Measurements from ENCODE around the gene TBC1D23.
A peak's percentile ranks its signal among the peaks of the same experiment; 100 is the strongest.
"Not testable (repeated sequence)": the region's sequence is repeated elsewhere in the genome, so short reads cannot be mapped to it uniquely, and the experiment has no call there.

TBC1D23 gene

GRCh38 chr3:100260685-100261484 is at the start of gene TBC1D23:
TBC1D23 (plus strand) TSS chr3:100260992; CDS start chr3:100261019, 27 bp downstream.
- DNase-seq, result peak; percentile 99

DNA sequence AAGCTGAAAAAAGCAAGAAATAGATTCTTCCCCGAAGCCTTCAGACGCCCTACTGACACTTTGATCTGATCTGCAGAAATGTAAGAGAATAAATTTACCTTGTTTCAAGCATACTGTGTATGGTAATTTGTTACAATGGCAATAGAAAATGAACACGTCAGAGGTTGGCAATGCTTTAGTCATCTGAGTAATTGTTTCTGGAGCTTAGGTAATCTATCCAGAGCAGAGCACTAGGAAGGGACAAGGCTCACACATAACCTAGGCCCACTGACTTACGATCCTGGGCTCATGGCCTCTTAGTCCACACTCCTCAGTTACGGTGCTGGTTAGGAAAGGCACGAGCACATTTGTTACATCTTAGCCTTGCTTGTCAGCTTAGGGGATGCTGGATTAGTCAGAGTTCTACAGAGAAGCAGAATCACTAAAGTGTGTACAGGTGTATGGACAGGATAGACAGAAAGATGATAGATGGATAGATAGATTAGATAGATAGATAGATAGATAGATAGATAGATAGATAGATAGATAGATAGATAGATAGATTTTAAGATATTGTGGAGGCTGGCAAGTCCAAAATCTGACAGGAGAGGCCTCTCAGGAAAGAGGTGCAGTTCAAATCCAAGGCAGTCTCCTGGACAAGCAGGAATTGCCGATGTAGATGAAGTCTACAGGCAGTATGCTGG is 46.8 kb upstream of the TBC1D23 start:
- DNase-seq, result no peak

GRCh38 chr3:100214574-100214964 is 46.2 kb upstream of the TBC1D23 start:
- no peak for DNase-seq

- no peak for DNase-seq
These were observed 44.1 kb upstream of the TBC1D23 start for GRCh38 chr3:100216713-100217112.

DNA sequence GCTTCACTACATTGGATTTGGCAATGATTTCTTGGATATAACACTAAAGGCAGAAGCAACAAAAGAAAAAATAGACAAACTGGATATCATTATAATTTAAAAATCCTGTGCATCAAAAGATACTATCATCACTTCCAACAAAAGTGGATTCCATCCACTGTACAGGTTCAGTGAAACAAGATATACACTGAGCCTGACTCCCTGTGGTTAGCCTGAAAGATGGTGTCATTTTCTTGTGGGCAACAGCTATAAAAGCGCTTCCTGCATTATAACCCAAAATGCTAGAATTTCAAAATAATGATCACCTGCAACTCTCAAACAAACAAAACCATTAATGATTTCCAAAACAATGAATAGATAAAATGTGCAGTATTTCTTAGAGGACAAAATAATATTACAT is 39.6 kb upstream of the TBC1D23 start:
- no peak for DNase-seq

- DNase-seq, result no peak
These were observed 35.6 kb upstream of the TBC1D23 start for GRCh38 chr3:100225193-100225592.

DNA sequence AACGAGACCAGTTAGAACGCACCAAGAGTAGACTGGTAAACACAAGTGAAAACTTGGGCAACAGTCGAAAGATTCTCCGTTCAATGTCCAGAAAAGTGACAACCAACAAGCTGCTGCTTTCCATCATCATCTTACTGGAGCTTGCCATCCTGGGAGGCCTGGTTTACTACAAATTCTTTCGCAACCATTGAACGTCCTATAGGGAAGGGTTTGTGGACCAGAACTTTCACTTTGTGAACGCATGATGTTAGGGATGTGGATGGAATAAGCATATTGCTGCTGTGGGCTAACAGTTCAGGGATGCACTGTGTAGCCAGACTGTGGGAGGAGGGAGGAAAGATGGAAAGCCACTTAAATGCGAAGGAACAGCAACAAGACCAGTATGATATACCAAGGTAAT is 34.9 kb upstream of the TBC1D23 start:
- no peak for DNase-seq

- DNase-seq, result no peak
These were observed 33.9 kb upstream of the TBC1D23 start for GRCh38 chr3:100226712-100227429.

GRCh38 chr3:100227511-100227921 is 33.3 kb upstream of the TBC1D23 start:
- DNase-seq, result no peak

- no peak for DNase-seq
These were observed 32.5 kb upstream of the TBC1D23 start for GRCh38 chr3:100228247-100228646.

DNA sequence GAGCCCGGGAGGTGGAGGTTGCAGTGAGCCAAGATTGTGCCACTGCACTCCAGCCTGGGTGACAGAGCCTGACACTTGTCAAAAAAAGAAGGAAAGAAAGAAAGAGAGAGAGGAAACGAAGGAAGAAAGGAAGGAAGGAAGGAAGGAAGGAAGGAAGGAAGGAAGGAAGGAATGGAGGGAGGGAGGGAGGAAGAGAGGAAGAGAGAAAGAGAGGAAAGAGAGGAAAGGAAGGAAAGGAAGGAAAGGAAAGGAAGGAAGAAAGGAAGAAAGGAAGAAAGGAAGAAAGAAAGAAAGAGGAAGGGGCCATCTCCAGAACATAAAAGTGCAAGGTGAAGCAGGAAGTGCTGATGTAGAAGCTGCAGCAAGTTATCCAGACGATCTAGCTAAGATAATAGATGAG is 31.6 kb upstream of the TBC1D23 start:
- DNase-seq, result not testable (repeated sequence)

DNA sequence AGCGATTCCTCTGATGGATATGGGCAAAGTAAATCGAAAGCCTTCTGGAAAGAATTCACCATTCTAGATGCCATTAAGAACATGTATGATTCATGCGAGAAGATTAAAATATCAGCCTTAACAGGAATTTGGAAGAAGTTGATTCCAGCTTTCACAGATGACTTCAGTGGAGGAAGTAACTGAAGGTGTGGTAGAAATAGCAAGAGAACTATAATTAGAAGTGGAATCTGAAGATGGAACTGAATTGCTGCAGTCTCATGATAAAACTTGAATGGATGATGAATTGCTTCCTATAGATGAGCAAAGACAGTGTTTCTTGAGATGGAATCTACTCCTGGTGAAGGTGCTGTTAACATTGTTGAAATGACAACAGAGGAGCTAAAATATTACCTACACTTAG is 30.1 kb upstream of the TBC1D23 start:
- no peak for DNase-seq

- no peak for DNase-seq
These were observed 29.1 kb upstream of the TBC1D23 start for GRCh38 chr3:100231668-100232067.

- DNase-seq, result no peak
These were observed 26.4 kb upstream of the TBC1D23 start for GRCh38 chr3:100234364-100234763.

DNA sequence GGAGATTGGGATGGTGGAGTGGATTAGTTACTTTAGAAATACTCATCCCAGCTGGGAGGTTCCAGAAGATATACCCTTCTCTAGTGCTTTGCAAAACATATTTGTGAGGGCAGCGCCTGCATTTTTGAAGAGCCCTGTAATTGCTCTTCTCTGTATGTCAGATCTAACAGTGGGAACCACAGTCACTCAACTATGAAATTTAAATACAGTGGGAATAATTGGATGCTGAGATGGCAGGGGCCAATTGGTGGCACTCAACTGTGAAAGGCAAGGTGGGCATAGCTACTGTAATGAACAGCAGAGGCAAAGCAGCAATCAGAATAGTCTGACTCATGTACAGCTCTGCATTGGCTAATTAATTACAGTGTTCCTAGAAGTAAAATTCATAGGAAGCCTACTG is 22.2 kb upstream of the TBC1D23 start:
- no peak for DNase-seq

DNA sequence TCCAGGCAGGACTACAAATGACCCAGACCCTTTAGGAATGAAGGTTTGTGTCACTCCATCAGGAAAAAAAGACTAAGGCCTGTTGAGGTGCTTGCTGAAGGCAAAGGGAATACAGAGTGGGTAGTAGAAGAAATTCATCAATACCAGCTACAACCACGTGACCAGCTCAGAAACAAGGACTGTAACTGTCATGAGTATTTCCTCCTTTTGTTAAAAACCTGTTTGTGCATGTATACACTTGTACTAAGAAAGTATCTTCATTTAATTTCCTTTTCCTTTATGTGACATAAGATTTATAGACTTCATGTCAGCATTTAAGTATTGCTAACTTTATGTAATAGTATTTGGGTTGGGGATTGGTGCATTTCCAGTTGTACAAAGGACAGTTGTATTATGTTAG is 18.3 kb upstream of the TBC1D23 start:
- not testable (repeated sequence) for DNase-seq

DNA sequence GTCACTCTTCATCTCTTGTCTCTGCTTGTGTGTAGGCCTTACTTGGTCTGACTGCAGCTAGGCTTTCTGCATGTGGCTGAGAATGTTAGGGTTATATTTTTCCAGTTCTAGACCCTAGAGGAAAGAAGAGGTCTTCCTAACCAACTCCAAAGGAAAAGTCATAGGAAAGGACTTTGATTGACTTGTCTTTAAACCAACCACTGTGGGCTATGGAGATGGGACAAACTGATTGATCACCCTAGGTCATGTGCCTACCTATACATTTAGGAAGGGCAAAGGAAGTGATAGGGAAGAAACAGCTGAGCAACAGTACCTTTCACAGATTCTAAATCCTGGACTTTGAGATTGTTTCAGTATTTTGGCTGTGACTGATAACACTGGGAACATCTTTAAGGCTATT is 16.5 kb upstream of the TBC1D23 start:
- no peak for DNase-seq

DNA sequence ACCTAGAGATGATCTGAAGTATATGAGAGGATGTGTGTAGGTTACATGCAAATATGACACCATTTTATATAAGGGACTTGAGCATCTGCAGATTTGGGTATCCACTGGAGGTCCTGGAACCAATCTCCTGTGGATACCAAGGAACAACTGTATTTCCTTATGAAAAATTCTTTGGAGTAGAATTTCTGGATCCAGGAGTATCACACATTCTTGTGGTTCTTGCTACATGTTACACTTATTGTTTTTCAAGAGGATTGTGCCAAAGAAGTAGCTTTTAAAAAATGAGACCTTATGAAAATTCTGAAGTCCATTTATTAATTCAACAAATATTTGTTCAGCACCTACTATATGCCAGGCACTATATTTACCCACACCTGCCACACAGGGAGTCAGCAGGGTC is 15.7 kb upstream of the TBC1D23 start:
- no peak for DNase-seq

DNA sequence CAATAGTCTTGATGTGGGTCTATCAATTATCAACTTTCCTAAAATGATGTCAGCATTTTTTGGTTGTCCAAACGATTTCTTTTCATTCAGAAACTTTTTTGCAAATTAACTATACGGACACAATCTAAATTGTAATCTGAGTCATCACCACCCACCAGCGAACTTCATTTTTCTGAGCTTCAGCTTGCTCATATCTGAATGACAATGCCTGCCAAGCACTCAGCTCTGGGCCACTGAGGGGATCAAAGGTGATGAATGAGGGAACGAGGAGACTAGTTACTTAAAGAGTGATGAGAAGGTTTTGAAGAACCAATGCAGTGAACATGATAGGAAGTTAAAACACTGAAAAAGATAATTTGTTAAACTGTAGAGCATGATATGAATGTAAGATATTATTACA is 14.9 kb upstream of the TBC1D23 start:
- no peak for DNase-seq

DNA sequence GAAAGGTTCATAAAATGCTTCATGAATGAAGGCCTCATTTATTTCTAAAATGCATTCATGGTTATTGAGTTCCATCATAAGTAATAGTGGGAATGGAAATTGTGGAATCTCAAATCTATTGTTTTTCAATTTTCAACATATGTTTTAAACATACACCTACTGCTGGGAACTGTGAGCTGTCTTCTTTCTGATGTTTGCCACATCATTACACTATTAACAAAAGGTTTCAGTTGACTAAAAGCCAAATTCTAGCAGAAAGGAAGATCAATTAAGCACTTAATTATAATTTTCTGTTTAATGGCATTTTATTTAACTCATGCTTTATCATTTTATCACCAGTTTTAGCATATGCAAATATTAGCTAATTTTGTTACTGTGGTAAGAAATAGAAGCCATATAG is 13.8 kb upstream of the TBC1D23 start:
- DNase-seq, result no peak

- no peak for DNase-seq
These were observed 8.8 kb upstream of the TBC1D23 start for GRCh38 chr3:100252001-100252400.

GRCh38 chr3:100254168-100254777 is 6.5 kb upstream of the TBC1D23 start:
- peak; percentile 36 to 38 for DNase-seq

DNA sequence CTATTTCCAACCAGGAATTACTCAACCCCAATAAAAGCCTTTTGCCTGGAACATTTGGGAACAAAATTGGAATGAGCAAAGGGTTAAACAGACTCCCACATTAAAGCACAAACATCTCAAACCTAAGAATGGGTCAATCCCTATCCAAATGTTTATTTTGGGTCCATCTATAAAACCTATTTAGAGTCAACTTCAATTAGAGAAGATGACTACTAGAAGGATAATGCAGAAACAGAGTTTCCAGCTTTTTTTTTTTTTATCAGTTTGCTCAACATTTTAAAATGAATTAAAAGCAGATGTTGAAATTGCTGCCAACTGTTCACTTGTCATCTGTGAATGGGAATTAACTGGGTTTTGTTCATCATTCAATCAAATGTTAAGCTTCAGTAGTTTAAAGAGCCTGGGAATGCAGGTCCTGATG is 4.1 kb upstream of the TBC1D23 start:
- no peak for DNase-seq
